Endothelial cell of umbilical vein (primary cell): ENCODE measurements around the gene STIM1. TPM values are rescaled to one million over a fixed set of nuclear protein-coding genes. Genes with fewer than 3 reads are reported as not detected.
A peak's percentile ranks its signal among the peaks of the same experiment; 100 is the strongest.

ENCODE experiments used
- BruUV-seq: library from RNA; stranded (reverse); fragments of 400-500 nt; replicated peaks from 2 replicates; lab custom pipeline; 2021; lab: Mats Ljungman, UMichigan
- CTCF ChIA-PET: fragments of 300-600, 350-600 bp; sonication (Branson Sonifier 250); formaldehyde crosslinking; loops from one replicate; lab custom pipeline; 2021; ENCODE audit warnings: antibody characterized with exemption, inconsistent platforms; lab: Charles Lee
- POLR2A ChIA-PET: fragments of 300-600, 350-600 bp; sonication (Branson Sonifier 250); formaldehyde crosslinking; loops from one replicate; lab custom pipeline; 2021; ENCODE audit warnings: antibody characterized with exemption, inconsistent platforms; lab: Charles Lee
- DNase-seq: peaks from one replicate; pipeline ENCODE4 v3.0.0-alpha.2; 2011; ENCODE audit warnings: low read depth, low spot score
- FAIRE-seq: peaks from 2 replicates; lab custom pipeline; 2011; peaks lifted over from hg19 to GRCh38; lab: Jason Lieb, UNC
- H2AFZ ChIP-seq: 2 replicates; pipeline ENCODE4 v1.6.0; 2012; ENCODE audit warnings: low read depth, low read length, control low read depth, inconsistent platforms
- H3K27ac ChIP-seq: 2 replicates; pipeline ENCODE4 v1.5.1; 2011; ENCODE audit warnings: low read depth, mild to moderate bottlenecking, control low read depth, low read length, moderate library complexity; ENCODE audit not compliant: insufficient read depth
- H3K27me3 ChIP-seq, 2 experiments: 2 replicates each; pipeline versions ENCODE4 v1.6.0 to v1.6.1; 2011; ENCODE audit warnings: low read length in 2 of 2, mixed read lengths in 1 of 2; ENCODE audit not compliant: control insufficient read depth in 2 of 2, insufficient read depth in 2 of 2
- H3K36me3 ChIP-seq, 2 experiments: 2 replicates in 1 of 2; 3 replicates in 1 of 2; pipeline ENCODE4 v1.5.1; 2011; ENCODE audit warnings: low read length in 2 of 2, mild to moderate bottlenecking in 1 of 2, moderate library complexity in 1 of 2; ENCODE audit not compliant: control insufficient read depth in 2 of 2, insufficient read depth in 2 of 2; ENCODE audit errors: extremely low read depth in 1 of 2
- H3K4me1 ChIP-seq: 3 replicates; pipeline ENCODE4 v1.5.1; 2011; ENCODE audit warnings: mild to moderate bottlenecking, low read length; ENCODE audit not compliant: control insufficient read depth, insufficient read depth; ENCODE audit errors: extremely low read depth
- H3K4me2 ChIP-seq: 2 replicates; pipeline ENCODE4 v1.6.1; 2011; ENCODE audit warnings: low read length, control low read depth, mixed read lengths; ENCODE audit not compliant: insufficient read depth
- H3K4me3 ChIP-seq, 3 experiments: fragments of 200-600 bp in 1 of 3; sonication (generic), shearing (Covaris generic) in 1 of 3; replicated peaks in 1 of 3; 2 replicates each; pipeline ENCODE4 v1.5.1; 2011 to 2016; ENCODE audit warnings: control low read depth in 3 of 3, low read length in 3 of 3, mild to moderate bottlenecking in 2 of 3, inconsistent platforms in 1 of 3, low read depth in 1 of 3, moderate library complexity in 1 of 3; ENCODE audit not compliant: insufficient read depth in 1 of 3
- H3K79me2 ChIP-seq: 2 replicates; pipeline ENCODE4 v1.6.0; 2012; ENCODE audit warnings: low read length, inconsistent platforms; ENCODE audit not compliant: control insufficient read depth, insufficient read depth
- H3K9ac ChIP-seq: replicated peaks from 2 replicates; pipeline ENCODE3; 2011; ENCODE audit warnings: low read length, control low read depth; ENCODE audit not compliant: insufficient read depth; ENCODE audit errors: extremely low read depth
- H3K9me1 ChIP-seq: replicated peaks from 3 replicates; pipeline ENCODE4 v1.6.0; 2011; ENCODE audit warnings: mild to moderate bottlenecking, low read length; ENCODE audit not compliant: control insufficient read depth, insufficient read depth; ENCODE audit errors: extremely low read depth
- H3K9me3 ChIP-seq: replicated peaks from 2 replicates; pipeline ENCODE4 v1.5.1; 2012; ENCODE audit warnings: low read length, inconsistent platforms; ENCODE audit not compliant: control insufficient read depth, insufficient read depth
- H4K20me1 ChIP-seq: replicated peaks from 2 replicates; pipeline ENCODE3; 2011; ENCODE audit warnings: mild to moderate bottlenecking, low read length; ENCODE audit not compliant: control insufficient read depth, insufficient read depth; ENCODE audit errors: extremely low read depth
- GATA2 ChIP-seq: IDR thresholded peaks from 2 replicates; pipeline ENCODE4 v1.7.0; 2011; ENCODE audit warnings: low read depth, mild to moderate bottlenecking, moderate library complexity, mixed read lengths, low read length; ENCODE audit not compliant: insufficient read length, insufficient read depth
- JUN ChIP-seq: IDR thresholded peaks from 2 replicates; pipeline ENCODE4 v1.6.1; 2011; ENCODE audit warnings: borderline replicate concordance, low read depth; ENCODE audit not compliant: insufficient read length, insufficient read depth
- POLR2A ChIP-seq: IDR thresholded peaks from 2 replicates; pipeline ENCODE4 v1.6.1; 2012; ENCODE audit warnings: low read depth, mild to moderate bottlenecking, control low read depth, low read length
- dilution Hi-C: fragments of 300-500 bp; cut with MboI; formaldehyde crosslinking; loops from one replicate; pipeline ENCODE4 v1.15.0; 2019; ENCODE audit warnings: low sequenced_read_pairs; ENCODE audit not compliant: extremely low pct_ligation_motif_present
- intact Hi-C: fragments of 100-400 bp; cut with micrococcal nuclease; formaldehyde crosslinking; loops from one replicate; pipeline ENCODE4 v1.10.0; 2022
- polyA plus RNA-seq, 4 experiments: library from polyadenylated mRNA; depleted of rRNA in 3 of 4; stranded (reverse) in 3 of 4; unstranded in 1 of 4; fragments of >200 nt; gene quantifications; 2 replicates each; pipeline versions ENCODE4 v1.2.1 to v1.2.3, GENCODE V29; 2011 to 2012; ENCODE audit warnings: missing spikeins in 1 of 4
- total RNA-seq: library from RNA; stranded (reverse); gene quantifications from 2 replicates; pipeline ENCODE4 v1.2.3, GENCODE V29; 2021

STIM1 gene
- total and polyA plus RNA-seq, 2 donors (not counting 3 experiments of a cell fraction or from before 2014, with no cell fraction given): 32.7 to 33.4 TPM

- H4K20me1 ChIP-seq: no peaks in the 10 kb centered on the region
- no peak overlapping the region for H2AFZ ChIP-seq
- ChIA-PET POLR2A (no interaction called here), CTCF (interaction anchor here (0.6 to 1.2 kb wide), 3 partner anchors 16 to 94 kb away, joined by 3 to 4 read pairs (median 3); no protein-coding TSS in a partner anchor)
- DNase-seq: peak; percentile 68
- FAIRE-seq: no peak
- no peaks in the 10 kb centered on the region for H3K9me3 ChIP-seq
- H3K9ac ChIP-seq: no peak overlapping the region
- dilution Hi-C loops (no loop called here), intact Hi-C loops (no loop called here)
- no peaks in the 10 kb centered on the region for H3K27me3 ChIP-seq
- no TSS peak for BruUV-seq
- no peak overlapping the region for H3K4me2 ChIP-seq
- H3K4me3 ChIP-seq: no peak overlapping the region
- H3K36me3 ChIP-seq: no peaks in the 10 kb centered on the region
- no peak overlapping the region for H3K27ac ChIP-seq
- no peaks in the 10 kb centered on the region for H3K79me2 ChIP-seq
- no peaks in the 10 kb centered on the region for H3K9me1 ChIP-seq
- peaks cover 18% of the 10 kb centered on the region for H3K4me1 ChIP-seq
- no peak for TF ChIP-seq GATA2
- TF ChIP-seq JUN: peak; percentile 55
These were observed 87.6 kb downstream of the STIM1 start for GRCh38 chr11:3942956-3943497.

GRCh38 chr11:3944198-3944597, 88.7 kb downstream of the STIM1 start:
- Histone ChIP-seq H3K4me3 (no peak overlapping the region), H3K27ac (no peak overlapping the region), H3K27me3 (no peaks in the 10 kb centered on the region), H2AFZ (no peak overlapping the region), H3K79me2 (no peaks in the 10 kb centered on the region), H3K4me2 (no peak overlapping the region), H3K9me1 (no peaks in the 10 kb centered on the region), H3K4me1 (peaks cover 18% of the 10 kb centered on the region), H3K36me3 (no peaks in the 10 kb centered on the region), H4K20me1 (no peaks in the 10 kb centered on the region), H3K9ac (no peak overlapping the region), H3K9me3 (no peaks in the 10 kb centered on the region)
- dilution Hi-C loops (no loop called here), intact Hi-C loops (no loop called here)
- no peak for TF ChIP-seq POLR2A
- no TSS peak for BruUV-seq
- ChIA-PET CTCF (no interaction called here), POLR2A (no interaction called here)
- FAIRE-seq (no peak), DNase-seq (no peak)
